Measurements from ENCODE around the gene PSMD3.

GRCh38 chr17:40022961-40023541 is 42.4 kb downstream of the PSMD3 start:
- TF ChIP-seq CTCF (IDR thresholded peaks at IDR 0.05), result no peak
- no peak for TF ChIP-seq POLR2A (IDR thresholded peaks at IDR 0.05; ENCODE audit: low read length)
- no peak for TF ChIP-seq PHF8 (IDR thresholded peaks at IDR 0.05; ENCODE audit: borderline replicate concordance, low read depth)
- no peak for TF ChIP-seq POLR2AphosphoS2 (conservative IDR thresholded peaks at IDR 0.05; ENCODE audit: low read length)
- TF ChIP-seq MAX (IDR thresholded peaks at IDR 0.05), result no peak
- TF ChIP-seq E2F6 (IDR thresholded peaks at IDR 0.05; ENCODE audit: borderline replicate concordance, low read depth), result no peak
- TF ChIP-seq CHD4 (IDR thresholded peaks at IDR 0.05; ENCODE audit: borderline replicate concordance), result no peak
- TF ChIP-seq HDAC2 (IDR thresholded peaks at IDR 0.05), result no peak
- no peak for TF ChIP-seq NFE2L2 (conservative IDR thresholded peaks at IDR 0.05; ENCODE audit: low read length)
- TF ChIP-seq RARB (CRISPR knock-in tag; IDR thresholded peaks at IDR 0.05), result no peak
